D721Med (cell line): ENCODE data around the gene TOM1L2.

Experiments used
- DNase-seq: peaks from one replicate; pipeline ENCODE4 v3.0.0; 2011; ENCODE audit warnings: low spot score; ENCODE audit not compliant: insufficient read length
- FAIRE-seq: peaks from 2 replicates; lab custom pipeline; 2011; peaks lifted over from hg19 to GRCh38; lab: Jason Lieb, UNC
- TF ChIP-seq, protein P1 (sequence below): IDR thresholded peaks from 2 replicates; pipeline ENCODE4 v1.5.1; 2012; ENCODE audit warnings: mild to moderate bottlenecking, control low read depth; ENCODE audit not compliant: insufficient read depth; ENCODE audit errors: missing control alignments

Gene TOM1L2

DNA sequence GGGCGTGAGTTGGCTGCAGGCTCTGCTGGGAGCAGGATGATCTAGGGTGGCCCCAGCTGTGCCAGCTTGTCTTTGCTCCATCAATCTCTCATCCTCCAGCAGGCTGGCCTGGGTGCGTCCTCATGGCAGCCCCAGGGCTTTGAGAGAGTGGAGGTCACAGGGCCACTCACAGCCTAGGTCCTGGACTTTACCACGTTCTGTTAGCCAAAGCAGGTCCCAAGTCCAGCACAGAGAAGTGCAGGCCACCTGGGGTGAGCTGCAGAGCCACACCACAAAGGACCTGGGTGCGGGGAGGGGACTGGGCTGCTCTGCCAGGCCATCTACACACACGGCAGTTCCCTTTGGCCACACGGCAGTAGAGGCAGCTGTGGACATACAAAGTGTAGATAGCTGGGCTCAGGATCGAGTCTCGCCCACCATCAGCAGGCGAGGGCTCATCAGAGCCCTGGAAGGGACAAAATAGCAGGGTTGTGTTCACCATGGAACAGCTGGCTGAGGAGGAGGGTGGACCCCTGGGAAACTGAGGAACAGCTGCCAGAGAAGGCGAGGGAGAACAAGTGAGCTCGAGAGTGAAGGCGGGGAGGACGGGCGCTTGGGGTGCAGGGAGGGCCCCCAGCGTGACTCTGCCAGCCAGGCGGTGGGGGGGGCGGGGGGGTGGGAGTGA is 165.5 kb downstream of the TOM1L2 start:
- no peak for DNase-seq
- TF ChIP-seq, protein P1, sequence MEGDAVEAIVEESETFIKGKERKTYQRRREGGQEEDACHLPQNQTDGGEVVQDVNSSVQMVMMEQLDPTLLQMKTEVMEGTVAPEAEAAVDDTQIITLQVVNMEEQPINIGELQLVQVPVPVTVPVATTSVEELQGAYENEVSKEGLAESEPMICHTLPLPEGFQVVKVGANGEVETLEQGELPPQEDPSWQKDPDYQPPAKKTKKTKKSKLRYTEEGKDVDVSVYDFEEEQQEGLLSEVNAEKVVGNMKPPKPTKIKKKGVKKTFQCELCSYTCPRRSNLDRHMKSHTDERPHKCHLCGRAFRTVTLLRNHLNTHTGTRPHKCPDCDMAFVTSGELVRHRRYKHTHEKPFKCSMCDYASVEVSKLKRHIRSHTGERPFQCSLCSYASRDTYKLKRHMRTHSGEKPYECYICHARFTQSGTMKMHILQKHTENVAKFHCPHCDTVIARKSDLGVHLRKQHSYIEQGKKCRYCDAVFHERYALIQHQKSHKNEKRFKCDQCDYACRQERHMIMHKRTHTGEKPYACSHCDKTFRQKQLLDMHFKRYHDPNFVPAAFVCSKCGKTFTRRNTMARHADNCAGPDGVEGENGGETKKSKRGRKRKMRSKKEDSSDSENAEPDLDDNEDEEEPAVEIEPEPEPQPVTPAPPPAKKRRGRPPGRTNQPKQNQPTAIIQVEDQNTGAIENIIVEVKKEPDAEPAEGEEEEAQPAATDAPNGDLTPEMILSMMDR = no peak
- no peak for FAIRE-seq

DNA sequence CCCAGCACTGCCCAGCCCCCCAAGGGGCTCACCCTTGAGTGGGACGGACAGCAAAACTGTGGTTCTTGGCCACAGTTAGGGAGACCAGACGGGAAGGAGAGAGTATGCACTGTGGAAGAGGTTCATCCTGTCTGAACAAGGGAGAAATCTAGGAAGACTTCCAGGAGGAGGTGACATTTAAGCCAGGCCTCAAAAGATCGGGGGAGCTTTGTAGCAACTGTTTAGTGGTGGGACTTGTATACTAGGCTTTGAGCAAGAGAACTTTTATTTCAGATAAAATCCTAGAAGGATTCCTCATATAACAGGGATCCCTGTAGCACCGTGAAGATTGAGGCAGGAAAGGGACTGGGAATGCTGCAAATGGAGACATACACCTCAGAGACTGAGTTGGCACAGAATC is 166.2 kb downstream of the TOM1L2 start:
- TF ChIP-seq, protein P1 = no peak
- DNase-seq (no peak), FAIRE-seq (no peak)

DNA sequence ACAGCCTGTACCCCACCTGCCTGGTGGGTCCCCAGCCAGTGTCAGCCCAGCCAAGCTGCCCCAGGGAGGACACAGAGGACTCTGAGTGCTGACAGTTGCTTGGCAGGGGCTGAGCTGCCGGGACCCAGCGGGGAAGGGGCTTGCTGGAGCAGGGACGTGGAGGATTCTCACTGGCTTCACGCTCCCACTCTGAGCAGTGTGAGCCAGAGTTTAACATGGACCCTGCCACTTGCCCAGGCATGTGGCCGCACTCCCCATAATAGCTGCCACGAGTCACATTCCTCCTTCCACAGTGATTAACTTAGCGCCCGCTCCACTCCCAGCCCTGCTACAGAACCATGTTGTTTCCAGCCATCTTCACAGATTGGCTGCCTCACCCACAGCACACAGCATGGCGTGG is 166.6 kb downstream of the TOM1L2 start:
- FAIRE-seq = no peak
- TF ChIP-seq, protein P1 = no peak

DNA sequence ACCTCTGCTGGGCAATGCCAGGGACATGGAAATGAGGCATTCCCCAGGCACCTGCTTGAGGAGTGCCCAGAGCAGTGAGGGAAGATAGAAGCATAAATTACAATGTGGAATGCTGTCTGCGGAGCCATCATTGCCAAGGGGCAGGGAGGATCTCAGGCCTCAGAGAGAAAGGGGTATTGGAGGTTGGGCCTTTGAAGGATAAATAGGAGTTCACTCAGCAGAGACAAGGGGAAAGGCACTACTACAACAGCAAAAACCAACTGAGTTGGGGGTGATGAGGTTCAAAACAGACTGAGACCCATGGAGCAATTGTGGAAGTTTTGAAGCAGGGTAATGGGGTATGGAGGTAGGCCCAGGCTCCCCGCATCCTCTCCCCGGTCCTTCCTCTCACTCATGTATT is 168.2 kb downstream of the TOM1L2 start:
- no peak for FAIRE-seq
- no peak for DNase-seq
- TF ChIP-seq, protein P1 = no peak

More for the DNA sequence above, 166.6 kb downstream of the TOM1L2 start:
- DNase-seq = no peak

DNA sequence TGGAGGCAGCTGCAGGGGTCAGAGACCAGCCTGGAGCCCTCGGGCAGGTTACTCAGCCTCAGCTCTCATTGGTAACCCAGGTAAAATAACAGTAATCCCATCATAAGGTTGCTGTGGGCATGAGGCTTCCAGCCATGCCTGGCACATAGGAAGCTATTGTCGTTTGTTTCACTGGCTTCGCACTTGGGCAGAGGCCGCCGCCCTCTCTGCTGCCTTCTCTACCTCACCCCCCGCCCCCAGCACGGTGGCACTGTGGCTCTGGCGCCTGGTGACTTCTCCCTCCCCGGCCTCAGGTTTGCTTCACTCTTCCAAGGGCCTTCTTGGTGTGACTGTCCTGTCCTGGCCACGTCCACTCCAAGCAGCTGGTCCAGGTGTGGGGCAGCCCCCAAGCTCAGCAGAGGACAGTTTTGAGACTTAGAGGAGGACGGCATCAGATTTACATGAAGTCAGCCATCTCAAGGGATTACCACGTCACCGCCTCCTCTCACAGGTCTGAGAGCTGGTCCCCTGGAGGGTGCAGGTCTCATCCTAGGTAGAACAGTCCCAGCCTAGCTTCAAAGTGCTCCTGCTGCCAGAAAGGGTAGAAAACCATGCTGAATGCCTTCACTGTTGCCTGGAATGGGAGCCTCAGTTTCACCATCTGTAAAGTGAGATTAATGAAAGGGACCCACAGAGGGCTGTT is 170.3 kb downstream of the TOM1L2 start:
- TF ChIP-seq, protein P1 = no peak
- no peak for DNase-seq
- FAIRE-seq = no peak

DNA sequence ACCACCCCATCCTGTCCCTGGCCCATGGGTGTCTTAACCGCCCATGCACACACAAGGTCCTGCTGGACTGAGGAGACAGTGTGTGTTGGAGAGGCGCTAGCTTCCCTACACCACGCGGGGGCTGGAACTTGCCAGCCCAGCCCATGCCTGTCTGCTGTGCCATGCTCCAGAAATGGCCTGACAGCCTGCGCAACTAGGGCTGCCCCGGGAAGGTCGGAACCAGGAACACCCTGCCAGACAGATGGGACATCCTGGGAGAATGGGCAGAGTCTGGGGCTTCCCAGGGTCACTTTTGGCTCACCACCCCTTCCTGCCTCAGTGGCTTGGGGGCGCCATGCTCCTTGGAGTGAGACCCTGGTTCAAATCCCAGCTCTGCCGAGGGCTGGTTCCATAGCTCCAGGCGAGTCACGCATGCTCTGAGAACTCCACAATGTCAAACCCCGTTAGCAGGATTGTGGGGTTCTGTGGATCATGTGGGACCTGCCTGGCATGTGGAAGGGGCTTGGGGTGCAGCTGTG is 171.6 kb downstream of the TOM1L2 start:
- no peak for DNase-seq
- TF ChIP-seq, protein P1 = no peak
- no peak for FAIRE-seq
